Measurements from ENCODE around the gene PI4K2B. TPM values are rescaled to one million over a fixed set of nuclear protein-coding genes. Genes with fewer than 3 reads are reported as not detected.
"Not testable (repeated sequence)": the region's sequence is repeated elsewhere in the genome, so short reads cannot be mapped to it uniquely, and the experiment has no call there.

Gene PI4K2B
- total RNA-seq, 2 experiments from 2014 or later, result 41.0 to 42.3 TPM

GRCh38 chr4:25245181-25245580 is 11.3 kb downstream of the PI4K2B start:
- ChIA-PET POLR2A (no interaction called here), CTCF (no interaction called here)
- H3K27me3 Mint-ChIP-seq, result no peaks in the 10 kb centered on the region
- H3K27ac Mint-ChIP-seq, result no peak overlapping the region
- no peak for DNase-seq
- intact Hi-C loops (cut with micrococcal nuclease), result no loop called here
- peaks cover 22% of the 10 kb centered on the region for H3K36me3 Mint-ChIP-seq
- no peak overlapping the region for H3K4me3 Mint-ChIP-seq
- peaks cover 33% of the 10 kb centered on the region for H3K4me1 Mint-ChIP-seq (ENCODE audit: low read depth)
- H3K9me3 Mint-ChIP-seq, result peaks cover 9% of the 10 kb centered on the region

GRCh38 chr4:25246680-25247611 is 13.1 kb downstream of the PI4K2B start:
- no peak for DNase-seq
- POLR2A ChIA-PET, result no interaction called here
- CTCF ChIA-PET, result no interaction called here
- intact Hi-C loops (cut with micrococcal nuclease), result no loop called here
- H3K27me3 Mint-ChIP-seq, result no peaks in the 10 kb centered on the region
- H3K36me3 Mint-ChIP-seq, result peaks cover 22% of the 10 kb centered on the region
- H3K9me3 Mint-ChIP-seq, result peaks cover 9% of the 10 kb centered on the region
- H3K27ac Mint-ChIP-seq, result no peak overlapping the region
- peaks cover 30% of the 10 kb centered on the region for H3K4me1 Mint-ChIP-seq (ENCODE audit: low read depth)
- H3K4me3 Mint-ChIP-seq, result no peak overlapping the region

GRCh38 chr4:25248875-25249274 is 15.0 kb downstream of the PI4K2B start:
- CTCF ChIA-PET; POLR2A ChIA-PET; H3K27me3 Mint-ChIP-seq; H3K9me3 Mint-ChIP-seq; H3K4me3 Mint-ChIP-seq; intact Hi-C loops (cut with micrococcal nuclease); DNase-seq; H3K27ac Mint-ChIP-seq: not testable (repeated sequence)
- Mint-ChIP-seq H3K4me1 (ENCODE audit: low read depth) (peaks cover 44% of the 10 kb centered on the region), H3K36me3 (peaks cover 18% of the 10 kb centered on the region)

GRCh38 chr4:25249494-25249893 is 15.7 kb downstream of the PI4K2B start:
- CTCF ChIA-PET; H3K4me3 Mint-ChIP-seq; H3K27me3 Mint-ChIP-seq; H3K9me3 Mint-ChIP-seq; H3K27ac Mint-ChIP-seq; POLR2A ChIA-PET; DNase-seq; intact Hi-C loops (cut with micrococcal nuclease): not testable (repeated sequence)
- Mint-ChIP-seq H3K4me1 (ENCODE audit: low read depth) (peaks cover 44% of the 10 kb centered on the region), H3K36me3 (peaks cover 17% of the 10 kb centered on the region)

GRCh38 chr4:25252230-25253070 is 18.6 kb downstream of the PI4K2B start:
- Mint-ChIP-seq H3K4me1 (ENCODE audit: low read depth) (peaks cover 30% of the 10 kb centered on the region), H3K36me3 (peaks cover 26% of the 10 kb centered on the region), H3K27me3 (no peaks in the 10 kb centered on the region), H3K4me3 (no peak overlapping the region), H3K9me3 (no peaks in the 10 kb centered on the region), H3K27ac (no peak overlapping the region)
- intact Hi-C loops (cut with micrococcal nuclease), result no loop called here
- ChIA-PET CTCF (interaction anchor here (1.2 to 1.6 kb wide), 2 partner anchors 60 to 114 kb away, joined by 4 read pairs; partner anchors contain the start of gene ZCCHC4), POLR2A (no interaction called here)
- DNase-seq, result no peak

GRCh38 chr4:25253071-25253445 is 19.2 kb downstream of the PI4K2B start:
- Mint-ChIP-seq H3K27ac (no peak overlapping the region), H3K27me3 (no peaks in the 10 kb centered on the region), H3K9me3 (no peaks in the 10 kb centered on the region), H3K36me3 (peaks cover 26% of the 10 kb centered on the region), H3K4me1 (ENCODE audit: low read depth) (peaks cover 30% of the 10 kb centered on the region), H3K4me3 (no peak overlapping the region)
- ChIA-PET POLR2A (no interaction called here), CTCF (interaction anchor here (1.2 to 1.6 kb wide), 2 partner anchors 59 to 114 kb away, joined by 4 read pairs; partner anchors contain the start of gene ZCCHC4)
- intact Hi-C loops (cut with micrococcal nuclease), result no loop called here
- no peak for DNase-seq

- H3K27me3 Mint-ChIP-seq; H3K4me3 Mint-ChIP-seq; DNase-seq; intact Hi-C loops (cut with micrococcal nuclease); POLR2A ChIA-PET; H3K9me3 Mint-ChIP-seq; H3K27ac Mint-ChIP-seq: not testable (repeated sequence)
- H3K4me1 Mint-ChIP-seq (ENCODE audit: low read depth), result peaks cover 30% of the 10 kb centered on the region
- peaks cover 24% of the 10 kb centered on the region for H3K36me3 Mint-ChIP-seq
- CTCF ChIA-PET, result interaction anchor here (1.2 to 1.6 kb wide), 2 partner anchors 59 to 113 kb away, joined by 4 read pairs; partner anchors contain the start of gene ZCCHC4
Observed at GRCh38 chr4:25253786-25254185, 20.0 kb downstream of the PI4K2B start.

GRCh38 chr4:25258980-25259578 is 25.2 kb downstream of the PI4K2B start:
- ChIA-PET CTCF (interaction anchor here (0.6 kb wide), 1 partner anchor 1747 kb away, joined by 3 read pairs; no protein-coding TSS in a partner anchor), POLR2A (no interaction called here)

GRCh38 chr4:25271866-25272265 is 38.0 kb downstream of the PI4K2B start:
- Mint-ChIP-seq H3K27ac (no peak overlapping the region), H3K9me3 (no peaks in the 10 kb centered on the region), H3K4me1 (ENCODE audit: low read depth) (no peaks in the 10 kb centered on the region), H3K27me3 (no peaks in the 10 kb centered on the region), H3K4me3 (no peak overlapping the region), H3K36me3 (peaks cover 19% of the 10 kb centered on the region)
- intact Hi-C loops (cut with micrococcal nuclease), result no loop called here
- ChIA-PET CTCF (interaction anchor here (2.2 kb wide), 1 partner anchor 41 kb away, joined by 11 read pairs; the partner anchor contains the start of gene ZCCHC4), POLR2A (no interaction called here)
- no peak for DNase-seq

More at GRCh38 chr4:25258980-25259578, 25.2 kb downstream of the PI4K2B start:
- intact Hi-C loops (cut with micrococcal nuclease), result no loop called here
- no peak for DNase-seq
- H3K4me1 Mint-ChIP-seq (ENCODE audit: low read depth), result no peaks in the 10 kb centered on the region
- no peaks in the 10 kb centered on the region for H3K27me3 Mint-ChIP-seq
- H3K36me3 Mint-ChIP-seq, result peaks cover 35% of the 10 kb centered on the region
- no peaks in the 10 kb centered on the region for H3K9me3 Mint-ChIP-seq
- H3K27ac Mint-ChIP-seq, result no peak overlapping the region
- H3K4me3 Mint-ChIP-seq, result no peak overlapping the region

GRCh38 chr4:25280210-25280609 is 46.4 kb downstream of the PI4K2B start:
- Mint-ChIP-seq H3K4me3 (no peak overlapping the region), H3K27ac (no peak overlapping the region), H3K36me3 (peaks cover 19% of the 10 kb centered on the region), H3K27me3 (no peaks in the 10 kb centered on the region), H3K9me3 (no peaks in the 10 kb centered on the region), H3K4me1 (ENCODE audit: low read depth) (no peaks in the 10 kb centered on the region)
- intact Hi-C loops (cut with micrococcal nuclease), result no loop called here
- ChIA-PET POLR2A (no interaction called here), CTCF (interaction anchor here (0.8 to 2.5 kb wide), 2 partner anchors 32 to 101 kb away, joined by 3 to 9 read pairs; partner anchors contain the start of gene ZCCHC4)
- no peak for DNase-seq

- peaks cover 13% of the 10 kb centered on the region for H3K9me3 Mint-ChIP-seq
- H3K27me3 Mint-ChIP-seq, result no peaks in the 10 kb centered on the region
- H3K4me1 Mint-ChIP-seq (ENCODE audit: low read depth), result no peaks in the 10 kb centered on the region
- ChIA-PET POLR2A (interaction anchor here (0.7 kb wide), 1 partner anchor 162 kb away, joined by 5 read pairs; no protein-coding TSS in a partner anchor), CTCF (interaction anchor here (2.1 kb wide), 1 partner anchor 83 kb away, joined by 7 read pairs; no protein-coding TSS in a partner anchor)
- no peak for DNase-seq
- intact Hi-C loops (cut with micrococcal nuclease), result no loop called here
- no peak overlapping the region for H3K4me3 Mint-ChIP-seq
- H3K27ac Mint-ChIP-seq, result no peak overlapping the region
- H3K36me3 Mint-ChIP-seq, result peaks cover 20% of the 10 kb centered on the region
Observed at GRCh38 chr4:25283948-25284347, 50.1 kb downstream of the PI4K2B start.

GRCh38 chr4:25284466-25284865 is 50.6 kb downstream of the PI4K2B start:
- Mint-ChIP-seq H3K9me3 (peaks cover 13% of the 10 kb centered on the region), H3K27ac (no peak overlapping the region), H3K4me3 (no peak overlapping the region), H3K36me3 (peaks cover 20% of the 10 kb centered on the region), H3K4me1 (ENCODE audit: low read depth) (no peaks in the 10 kb centered on the region), H3K27me3 (no peaks in the 10 kb centered on the region)
- DNase-seq, result no peak
- intact Hi-C loops (cut with micrococcal nuclease), result no loop called here
- ChIA-PET POLR2A (no interaction called here), CTCF (interaction anchor here (2.1 kb wide), 1 partner anchor 82 kb away, joined by 7 read pairs; no protein-coding TSS in a partner anchor)

Data from activated CD4-positive, alpha-beta memory T cell treated with anti-CD3 and anti-CD28 coated beads for 36 hours (primary cell).